ENCODE data around the gene RAB7B.

- TF ChIP-seq CTCF (IDR thresholded peaks at IDR 0.05; ENCODE audit: low read depth, low read length) (no peak), EZH2phosphoT487 (IDR thresholded peaks at IDR 0.05; ENCODE audit: low read depth) (no peak)
Observed at GRCh38 chr1:205998457-205999241, 4.5 kb downstream of the RAB7B start.

All from OCI-LY3 (cell line).